ENCODE results near the gene VAMP2. TPM values are rescaled to one million over a fixed set of nuclear protein-coding genes. Genes with fewer than 3 reads are reported as not detected.

VAMP2 gene
- total and polyA plus RNA-seq, 4 donors: 4.2 to 25.9 (median 10.2) TPM

- peak; percentile 91 for TF ChIP-seq SP1 (IDR thresholded peaks at IDR 0.05)
- TF ChIP-seq FOXA2 (IDR thresholded peaks at IDR 0.05): peak; percentile 32
- peak; percentile 69 for TF ChIP-seq FOXA1 (IDR thresholded peaks at IDR 0.05)
- TF ChIP-seq RXRA (IDR thresholded peaks at IDR 0.05): peak; percentile 83 to 84
- peak; percentile 71 to 72 for TF ChIP-seq JUND (IDR thresholded peaks at IDR 0.05)
- TF ChIP-seq ATF3 (IDR thresholded peaks at IDR 0.05): peak; percentile 100
- no peak for TF ChIP-seq TAF1 (conservative IDR thresholded peaks at IDR 0.05)
- peak; percentile 64 for TF ChIP-seq REST (IDR thresholded peaks at IDR 0.05)
- TF ChIP-seq HNF4A (conservative IDR thresholded peaks at IDR 0.05): peak; percentile 73 to 80
- TF ChIP-seq CTCF (IDR thresholded peaks at IDR 0.05; ENCODE audit: low read depth, low read length, missing input control): no peak
- TF ChIP-seq HNF4G (IDR thresholded peaks at IDR 0.05): peak; percentile 37
- TF ChIP-seq ZBTB33 (IDR thresholded peaks at IDR 0.05): peak; percentile 83
- peak; percentile 82 for TF ChIP-seq MAX (IDR thresholded peaks at IDR 0.05)
- TF ChIP-seq YY1 (IDR thresholded peaks at IDR 0.05): peak; percentile 86
- peak; percentile 78 for TF ChIP-seq NR2F2 (IDR thresholded peaks at IDR 0.05)
- TF ChIP-seq RAD21 (IDR thresholded peaks at IDR 0.05): peak; percentile 32 to 45
- no peak for TF ChIP-seq GABPA (IDR thresholded peaks at IDR 0.05 in 1 of 2, conservative IDR thresholded peaks at IDR 0.05 in 1 of 2)
- peak in 1 of 2 donors; percentile 16 for TF ChIP-seq EGR1 (IDR thresholded peaks at IDR 0.05; ENCODE audit: low read depth in 2 of 2)
- Histone ChIP-seq H3K36me3 (ENCODE audit: control insufficient read depth in 4 of 4, insufficient read depth in 3 of 4, low read depth in 1 of 4, low read length in 3 of 4) (no peaks in the 10 kb centered on the region), H3K9ac (ENCODE audit: low read depth in 1 of 2, low read length in 2 of 2) (peak overlapping the region; percentile 5 to 16), H3K4me3 (ENCODE audit: low read depth in 1 of 3, low read length in 3 of 3) (peak overlapping the region in 2 of 3 donors; percentile 52 to 82), H3K9me3 (ENCODE audit: control insufficient read depth in 4 of 4, low read length in 3 of 4) (no peaks in the 10 kb centered on the region), H3K4me1 (ENCODE audit: control insufficient read depth in 4 of 4, insufficient read depth in 4 of 4, low read length in 3 of 4) (peaks cover 12 to 57% (median 31%) of the 10 kb centered on the region in 4 donors), H3K27ac (ENCODE audit: low read depth in 1 of 2, low read length in 2 of 2) (peak overlapping the region; percentile 73 to 85), H3K27me3 (ENCODE audit: control insufficient read depth in 4 of 4, insufficient read depth in 4 of 4, low read length in 3 of 4) (no peaks in the 10 kb centered on the region)
- peak; percentile 95 for DNase-seq (ENCODE audit: low spot score)
- WGBS: 1% methylated on average over 25 of the region's 25 CpGs
These were observed 24.9 kb upstream of the VAMP2 start for GRCh38 chr17:8187517-8188262.
